C4-2B (cell line): ENCODE results near the gene TBX21.

Source experiments
- ZFX ChIP-seq: fragments of 450-650 bp; IDR thresholded peaks from 2 replicates; pipeline ENCODE4 v1.6.1; 2017
- TF ChIP-seq, protein P1 (sequence below): fragments of 450-650 bp; conservative IDR thresholded peaks from 2 replicates; pipeline ENCODE4 v1.5.1; 2017; ENCODE audit warnings: mild to moderate bottlenecking

DNA sequence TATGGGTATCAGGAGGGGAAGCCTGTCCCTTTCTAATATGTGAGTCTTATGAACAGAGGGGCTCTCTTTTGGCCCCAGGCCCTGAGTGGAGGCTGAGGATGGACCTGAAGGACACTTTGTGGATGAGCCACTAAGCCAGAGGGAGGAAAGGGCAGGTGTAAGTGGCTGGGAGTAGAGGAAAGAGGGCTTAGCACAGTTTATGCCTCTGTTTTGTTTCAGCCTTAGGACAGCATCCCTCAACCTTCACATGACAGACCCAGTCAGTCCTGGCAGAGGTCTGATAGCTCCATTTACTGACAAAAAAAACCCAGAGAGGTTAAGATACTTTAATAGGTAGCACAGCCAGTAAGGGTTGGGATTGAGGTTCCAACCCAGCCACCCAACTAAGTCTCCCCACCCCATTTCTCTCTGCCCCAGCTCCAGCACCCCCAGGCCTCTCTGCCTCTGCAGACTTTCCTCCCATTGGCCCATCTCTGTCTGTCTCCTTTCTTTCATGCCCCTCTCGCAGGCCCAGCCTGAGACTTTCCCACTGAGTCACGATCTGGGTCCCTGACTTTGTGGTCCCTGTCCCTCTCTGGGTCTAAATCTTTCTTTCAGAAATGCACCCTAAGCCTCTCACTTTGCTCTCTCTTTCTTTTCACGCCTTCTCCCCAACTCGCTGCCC lies 4.7 kb upstream of the TBX21 start:
- TF ChIP-seq, protein P1, sequence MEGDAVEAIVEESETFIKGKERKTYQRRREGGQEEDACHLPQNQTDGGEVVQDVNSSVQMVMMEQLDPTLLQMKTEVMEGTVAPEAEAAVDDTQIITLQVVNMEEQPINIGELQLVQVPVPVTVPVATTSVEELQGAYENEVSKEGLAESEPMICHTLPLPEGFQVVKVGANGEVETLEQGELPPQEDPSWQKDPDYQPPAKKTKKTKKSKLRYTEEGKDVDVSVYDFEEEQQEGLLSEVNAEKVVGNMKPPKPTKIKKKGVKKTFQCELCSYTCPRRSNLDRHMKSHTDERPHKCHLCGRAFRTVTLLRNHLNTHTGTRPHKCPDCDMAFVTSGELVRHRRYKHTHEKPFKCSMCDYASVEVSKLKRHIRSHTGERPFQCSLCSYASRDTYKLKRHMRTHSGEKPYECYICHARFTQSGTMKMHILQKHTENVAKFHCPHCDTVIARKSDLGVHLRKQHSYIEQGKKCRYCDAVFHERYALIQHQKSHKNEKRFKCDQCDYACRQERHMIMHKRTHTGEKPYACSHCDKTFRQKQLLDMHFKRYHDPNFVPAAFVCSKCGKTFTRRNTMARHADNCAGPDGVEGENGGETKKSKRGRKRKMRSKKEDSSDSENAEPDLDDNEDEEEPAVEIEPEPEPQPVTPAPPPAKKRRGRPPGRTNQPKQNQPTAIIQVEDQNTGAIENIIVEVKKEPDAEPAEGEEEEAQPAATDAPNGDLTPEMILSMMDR, result no peak
- TF ChIP-seq ZFX, result no peak
